Fibroblast of gingiva (primary cell): ENCODE data around the gene TMEM184B.

Experiments used
- DNase-seq: peaks from one replicate; pipeline ENCODE4 v3.0.0-alpha.2; 2011; ENCODE audit warnings: low read depth

TMEM184B gene

DNA sequence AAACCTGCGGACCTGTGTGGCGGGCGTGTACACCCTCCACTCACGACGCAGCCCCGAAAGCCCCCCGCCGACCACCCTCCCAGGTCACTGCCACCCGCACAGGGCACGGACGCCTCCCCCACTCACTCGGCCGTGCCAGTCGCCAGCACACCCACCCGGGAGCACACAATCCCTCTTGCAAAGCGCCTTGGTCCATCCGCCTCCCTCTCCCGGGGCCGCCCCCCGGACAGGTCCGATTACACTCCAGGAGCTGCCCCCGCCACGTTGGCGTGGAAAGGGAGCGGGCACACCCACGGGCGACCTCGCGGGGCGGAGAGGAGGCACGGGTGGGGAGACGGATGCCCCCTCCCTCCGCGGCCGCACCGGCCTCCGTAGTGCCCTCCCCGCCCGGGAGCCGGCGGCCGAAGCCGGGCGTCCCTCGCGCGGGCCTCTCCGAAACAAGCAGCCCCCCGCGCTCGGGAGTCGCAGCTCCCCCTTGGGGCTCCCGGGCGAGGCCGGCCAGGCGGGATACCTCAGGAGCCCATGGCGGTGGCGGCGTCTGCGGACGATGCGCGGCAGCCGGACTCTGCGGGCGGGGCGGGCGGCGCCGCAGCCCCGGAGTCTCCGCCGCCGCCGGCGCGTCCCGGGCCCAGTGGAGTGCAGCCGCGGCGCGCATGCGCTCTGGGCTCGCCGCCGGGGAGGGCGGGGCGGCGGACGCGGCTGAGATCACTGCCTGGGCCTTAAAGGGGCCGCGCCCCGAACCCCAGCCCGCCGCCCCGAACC, at the start of gene TMEM184B:
Gene TMEM184B (minus strand): TSS at position 638 of the 762 bp plus-strand sequence. CDS start 25,049 bp downstream, outside the sequence.
- DNase-seq = peak; percentile 62

DNA sequence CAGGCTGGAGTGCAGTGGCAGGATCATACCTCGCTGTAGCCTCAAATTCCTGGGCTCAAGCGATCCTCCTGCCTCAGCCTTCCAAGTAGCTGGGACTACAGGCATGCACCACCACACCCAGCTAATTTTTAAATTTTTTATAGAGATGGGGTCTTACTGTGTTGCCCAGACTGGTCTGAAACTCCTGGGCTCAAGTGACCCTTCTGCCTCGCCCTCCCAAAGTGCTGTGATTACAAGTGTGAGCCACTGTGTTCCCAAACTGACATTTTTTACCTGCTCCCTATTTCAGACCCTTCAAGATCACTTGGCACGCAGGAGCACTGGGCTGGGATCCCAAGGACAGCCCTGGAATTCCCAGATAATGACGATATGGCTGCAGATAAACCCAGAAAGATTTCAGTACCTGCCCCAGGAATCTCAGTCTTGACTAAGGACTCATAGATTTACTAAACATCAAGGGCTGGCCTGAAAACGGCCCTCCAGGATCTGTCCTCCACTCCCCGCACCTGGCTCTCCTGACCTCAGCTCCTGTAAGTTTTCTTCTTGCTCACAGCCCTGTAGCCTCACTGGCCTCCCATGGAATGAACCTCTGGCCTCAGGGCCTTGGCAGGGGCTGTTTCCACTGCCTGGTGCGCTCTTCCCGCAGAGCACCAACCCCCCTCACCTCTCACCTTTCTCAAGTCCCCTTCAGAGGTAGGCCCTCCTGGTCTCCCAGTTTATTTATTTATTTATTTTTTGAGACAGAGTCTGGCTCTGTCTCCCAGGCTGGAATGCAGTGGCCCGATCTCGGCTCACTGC, 48.0 kb upstream of the TMEM184B start:
- DNase-seq = no peak

DNA sequence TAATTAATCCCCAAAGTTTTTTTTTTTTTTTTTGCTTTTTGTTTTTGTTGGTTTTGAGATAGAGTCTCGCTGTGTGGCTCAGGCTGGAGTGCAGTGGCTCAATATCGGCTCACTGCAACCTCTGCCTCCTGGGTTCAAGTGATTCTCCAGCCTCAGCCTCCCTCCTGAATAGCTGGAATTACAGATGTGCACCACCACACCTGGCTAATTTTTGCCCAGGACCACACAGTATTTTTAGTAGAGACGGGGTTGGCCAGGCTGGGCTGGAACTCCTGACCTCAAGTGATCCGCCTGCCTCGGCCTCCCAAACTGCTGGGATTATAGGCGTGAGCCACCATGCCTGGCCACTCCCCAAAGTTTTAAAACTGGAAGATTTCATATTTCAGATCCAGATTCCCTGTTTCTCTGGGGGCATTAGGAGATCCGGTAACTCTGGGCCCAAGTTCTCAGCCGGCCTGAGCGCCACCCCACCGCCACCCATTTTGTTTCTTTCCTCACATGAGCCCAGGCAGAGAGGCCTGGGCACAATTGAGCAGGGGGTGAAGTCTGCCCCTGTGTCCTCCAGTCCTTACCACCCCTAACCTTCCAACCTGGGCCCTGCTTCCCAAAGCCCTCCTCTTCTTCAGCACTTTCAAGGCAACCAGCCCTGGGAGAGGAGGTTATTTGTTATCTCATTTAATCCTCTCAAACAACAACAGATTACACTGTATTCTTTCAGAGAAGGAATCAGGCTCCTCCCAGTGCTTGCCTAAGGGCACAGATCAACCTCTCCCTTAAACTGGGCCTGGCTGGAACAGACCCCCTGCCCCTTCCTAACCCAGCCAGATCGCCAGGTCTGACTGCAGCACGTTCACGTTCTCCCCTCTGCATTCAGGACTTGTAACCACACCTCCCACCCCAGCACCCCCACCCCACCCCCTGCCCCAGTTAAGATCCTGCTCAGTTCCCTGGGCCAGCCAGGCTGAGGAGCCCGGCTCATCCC, 46.3 kb upstream of the TMEM184B start:
- no peak for DNase-seq

DNA sequence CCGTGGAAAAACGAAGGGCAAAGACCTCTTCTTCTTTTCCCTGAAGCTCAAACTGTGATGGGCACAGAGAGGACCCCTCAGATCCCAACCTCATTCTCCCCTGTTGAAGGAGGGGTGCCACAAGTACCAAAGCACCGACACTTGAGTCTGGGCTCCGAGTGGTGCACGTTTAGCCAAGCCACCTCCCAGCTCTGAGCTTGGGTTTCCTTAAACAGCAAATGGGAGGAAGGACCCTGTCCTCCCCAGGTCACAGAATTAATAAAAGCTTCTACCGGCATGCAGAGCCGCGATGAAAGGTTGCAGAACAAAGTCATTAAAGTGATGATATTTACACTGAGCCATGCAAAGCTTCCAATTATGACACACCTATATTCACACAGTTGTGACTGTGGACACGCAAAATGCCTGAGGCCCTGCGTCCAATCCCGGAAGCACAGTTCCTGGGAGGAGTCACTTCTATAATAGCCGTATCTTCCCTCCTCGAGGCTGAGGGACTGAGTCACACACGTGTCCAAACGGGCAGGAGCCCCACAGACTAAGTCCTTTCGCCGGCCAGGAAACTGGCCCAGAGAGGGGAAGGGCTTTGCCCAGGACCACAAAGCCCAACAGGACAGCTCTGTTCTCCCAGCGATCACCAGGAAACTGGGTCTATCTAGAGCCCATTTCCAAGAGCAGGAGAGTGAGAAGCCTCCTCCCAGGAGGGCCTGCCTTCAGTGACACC, 45.3 kb upstream of the TMEM184B start:
- DNase-seq = peak; percentile 79

DNA sequence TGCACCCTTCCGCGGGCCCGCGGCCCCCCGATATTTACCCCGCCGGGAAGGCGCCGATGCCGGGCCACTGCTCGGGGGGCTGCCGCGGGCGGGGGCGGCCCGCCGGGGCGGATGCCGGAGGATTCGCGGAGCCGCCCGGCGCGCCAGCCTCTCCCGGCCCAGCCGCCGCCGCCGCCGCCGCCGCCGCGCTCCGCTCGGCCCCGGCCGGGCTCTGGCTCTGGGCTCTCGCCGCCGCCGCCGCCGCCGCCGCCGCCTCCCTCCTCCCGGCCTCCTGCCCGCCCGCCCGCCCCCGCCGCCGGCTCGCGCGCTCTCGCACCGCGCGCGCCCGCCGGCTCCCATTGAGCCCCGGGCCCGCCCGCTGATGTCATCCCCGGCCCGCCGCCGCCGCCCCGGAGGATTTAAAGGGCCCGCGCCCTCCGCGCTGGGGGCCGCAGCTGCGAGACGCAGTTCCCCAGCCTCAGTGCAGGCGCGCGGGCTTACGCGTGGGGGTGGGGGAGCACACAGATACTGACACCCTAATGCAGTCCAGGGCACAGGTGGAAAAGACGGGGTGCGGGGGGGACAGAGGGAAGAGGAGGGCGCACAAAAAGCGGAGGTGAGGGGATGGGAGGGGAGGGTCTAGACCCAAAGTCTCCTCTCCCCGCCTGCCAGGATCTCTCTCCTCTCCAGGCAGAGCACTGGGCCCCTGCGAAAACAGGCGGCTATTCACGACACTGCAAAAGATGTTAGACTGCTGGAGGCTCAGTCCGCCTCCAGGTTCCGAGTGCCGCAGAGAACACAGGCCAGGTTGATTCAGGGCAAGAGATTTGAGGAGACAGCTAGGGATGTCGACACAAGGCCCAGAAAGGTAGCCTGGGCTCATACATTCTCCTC, 44.5 kb upstream of the TMEM184B start, which contains the start of gene CSNK1E:
Gene CSNK1E (minus strand): TSS at position 312 of the 873 bp plus-strand sequence. CDS start 3,276 bp downstream, outside the sequence.
- DNase-seq = peak; percentile 63

DNA sequence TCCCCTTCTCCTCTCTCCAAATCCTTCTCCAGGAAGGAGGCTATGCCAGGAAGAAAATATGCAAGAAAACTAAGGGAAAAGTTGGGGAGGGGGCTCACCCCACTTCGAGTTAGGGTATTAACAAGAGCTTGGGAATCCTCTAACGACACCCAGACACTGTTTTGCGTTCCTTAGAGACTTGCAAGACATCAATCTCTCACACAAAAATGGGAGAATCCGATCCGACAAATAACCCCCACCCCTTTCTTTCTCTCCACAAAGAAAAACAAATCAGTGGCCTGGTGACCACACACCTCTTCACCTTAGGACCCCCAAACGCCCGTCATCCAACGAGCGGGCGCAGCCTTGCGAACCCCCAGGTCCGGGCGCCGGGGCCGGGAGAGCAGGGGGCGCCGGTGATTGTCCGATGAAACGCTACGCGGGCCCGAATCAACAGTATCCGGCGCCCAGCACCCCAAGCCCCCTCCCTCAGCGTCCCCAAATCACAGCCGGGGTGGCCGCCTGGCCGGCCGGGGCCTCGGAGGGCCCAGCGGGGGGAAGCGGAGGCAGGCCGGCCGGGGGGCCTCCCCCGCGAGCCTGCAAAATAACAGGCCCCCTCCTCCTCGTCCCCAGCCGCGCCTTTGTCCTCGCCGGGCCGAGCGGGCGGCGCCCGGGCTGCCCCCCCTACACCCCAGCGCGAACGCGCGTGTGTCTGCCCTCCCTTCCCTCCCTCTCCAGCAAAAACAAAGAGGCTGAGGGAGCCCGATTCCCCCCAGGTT, 43.7 kb upstream of the TMEM184B start:
- peak; percentile 72 for DNase-seq

DNA sequence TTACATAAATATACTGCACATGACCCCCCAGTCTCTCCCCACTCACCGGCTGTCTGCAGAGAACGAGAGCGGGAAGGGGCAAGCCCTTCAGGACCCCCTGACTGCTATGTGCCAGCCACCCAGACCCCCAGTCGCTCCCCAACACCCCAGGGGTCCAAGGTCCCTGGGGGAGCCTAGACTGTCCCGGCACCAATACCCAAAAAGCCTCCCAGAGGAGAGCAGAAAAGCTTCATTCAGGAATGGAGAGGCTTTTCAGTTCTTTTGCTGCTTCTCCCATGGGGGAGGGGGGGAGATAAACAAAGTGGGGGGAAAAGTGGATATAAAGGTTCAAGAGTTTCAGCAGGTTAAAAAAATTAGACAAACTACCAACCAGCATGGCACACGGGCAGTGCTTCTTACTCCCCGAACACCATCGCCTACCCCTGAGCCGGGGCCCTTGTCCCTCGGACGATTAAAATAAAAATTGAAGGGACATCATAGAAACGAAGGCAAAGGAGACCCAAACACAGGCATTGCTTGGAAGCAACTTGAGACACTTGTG, 43.1 kb upstream of the TMEM184B start:
- DNase-seq = no peak

DNA sequence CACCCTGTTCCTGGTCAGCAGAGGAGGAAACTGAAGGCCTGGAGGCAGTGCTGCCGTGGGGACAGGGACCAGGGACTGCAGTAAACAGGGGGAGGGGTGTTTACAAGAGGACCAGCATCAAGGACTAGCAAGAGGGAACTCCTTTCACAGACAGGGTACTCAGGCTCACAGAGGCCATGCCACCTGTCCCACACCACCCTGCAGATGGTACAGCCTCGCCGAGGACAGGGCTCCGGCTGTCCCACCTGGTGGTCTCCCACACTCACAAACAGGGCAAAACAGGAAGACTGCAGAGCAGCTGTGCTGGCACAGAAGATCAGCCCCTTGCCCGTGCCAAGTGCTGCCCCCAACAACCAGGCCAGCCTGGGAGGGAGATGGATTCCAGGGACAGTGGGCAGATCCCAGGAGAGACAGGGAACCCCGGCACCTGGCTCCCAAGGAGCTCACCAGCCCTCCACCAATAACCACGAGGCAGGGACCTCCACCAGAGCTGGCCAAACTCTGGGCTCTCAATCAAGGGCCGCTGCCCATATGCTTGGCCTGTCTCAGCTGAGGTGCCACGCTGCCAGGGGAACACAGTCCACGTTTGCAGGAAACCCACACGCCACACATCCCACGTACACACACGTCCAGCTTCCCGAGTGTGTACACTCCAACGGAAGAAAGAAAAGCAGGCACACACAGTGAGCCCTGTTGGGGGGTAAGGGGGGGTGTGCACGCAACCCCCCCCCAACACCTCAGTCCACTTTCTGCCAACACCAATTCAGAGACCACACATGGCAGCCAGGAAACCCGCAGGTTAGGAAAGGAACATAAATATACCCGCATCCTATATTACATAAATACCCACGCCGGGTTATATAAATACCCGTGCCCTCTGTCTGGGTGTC, 42.4 kb upstream of the TMEM184B start:
- DNase-seq = peak; percentile 20

DNA sequence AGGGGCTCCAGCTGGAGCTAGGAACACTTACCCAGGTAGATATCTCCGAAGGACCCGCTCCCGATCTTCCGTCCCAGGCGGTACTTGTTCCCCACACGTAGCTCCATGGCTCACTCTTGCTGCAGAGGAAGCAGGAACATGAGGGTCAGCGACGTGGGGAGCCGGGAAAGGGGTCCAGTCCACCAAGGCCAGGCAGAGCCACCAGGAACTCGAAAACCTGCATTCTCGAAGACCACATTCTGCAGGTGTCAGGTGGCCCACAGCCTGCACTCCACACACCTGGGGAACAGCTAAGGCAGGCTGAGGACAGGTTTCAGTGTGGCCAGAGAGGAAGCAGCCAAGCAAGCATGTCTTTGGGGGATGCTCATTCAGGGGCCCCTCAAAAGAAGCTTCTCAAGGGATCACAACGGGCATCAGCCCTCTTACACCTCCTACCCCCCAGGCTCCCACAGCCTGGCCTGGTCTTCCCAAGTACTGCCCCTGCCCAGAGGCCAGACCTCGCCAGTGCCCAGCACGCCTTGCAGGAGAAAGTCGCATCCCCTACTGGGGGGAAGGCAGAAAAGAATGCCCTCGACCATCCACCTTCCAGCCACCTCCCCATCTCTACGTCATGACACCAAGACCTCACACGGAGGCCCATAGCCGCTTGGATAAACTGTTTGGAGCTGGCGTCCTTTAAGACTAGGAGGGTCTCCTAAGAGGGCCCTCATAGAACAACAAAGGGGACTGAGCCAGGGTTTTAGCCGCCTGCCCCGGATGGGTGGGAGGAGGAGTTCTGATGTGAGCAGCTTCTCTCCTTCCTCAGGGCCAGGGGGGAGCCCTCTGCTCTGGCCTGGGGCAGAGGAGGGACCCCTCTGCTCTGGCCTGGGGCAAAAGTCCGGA, 41.5 kb upstream of the TMEM184B start:
- peak; percentile 21 for DNase-seq

DNA sequence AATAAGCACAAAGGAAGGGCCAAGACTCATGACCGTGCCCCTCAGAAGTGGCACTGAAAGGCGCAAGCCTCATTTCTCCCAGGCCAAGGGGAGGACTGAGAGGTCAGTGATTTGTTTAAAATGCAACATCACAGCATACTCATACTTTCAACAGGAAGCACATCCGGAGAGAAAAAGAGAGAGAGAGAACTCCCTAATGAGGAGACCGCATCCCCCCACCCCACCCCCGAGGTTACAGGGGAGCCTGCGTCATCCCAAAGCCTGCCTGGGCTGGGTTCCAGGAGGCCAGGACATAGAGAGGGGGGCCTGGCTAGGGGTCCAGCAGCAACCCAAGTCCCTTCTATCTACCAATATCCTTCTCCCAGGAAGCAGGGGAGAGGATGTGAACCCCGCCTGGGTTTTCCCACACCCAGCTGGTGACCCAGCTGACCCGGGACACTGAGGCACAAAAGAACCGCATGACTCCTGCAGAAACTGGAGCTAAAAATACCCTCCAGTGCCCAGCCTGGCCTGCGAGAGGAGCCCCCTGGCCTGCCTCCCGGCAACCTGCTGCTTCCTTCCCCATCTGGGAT, 40.7 kb upstream of the TMEM184B start:
- peak; percentile 90 for DNase-seq

DNA sequence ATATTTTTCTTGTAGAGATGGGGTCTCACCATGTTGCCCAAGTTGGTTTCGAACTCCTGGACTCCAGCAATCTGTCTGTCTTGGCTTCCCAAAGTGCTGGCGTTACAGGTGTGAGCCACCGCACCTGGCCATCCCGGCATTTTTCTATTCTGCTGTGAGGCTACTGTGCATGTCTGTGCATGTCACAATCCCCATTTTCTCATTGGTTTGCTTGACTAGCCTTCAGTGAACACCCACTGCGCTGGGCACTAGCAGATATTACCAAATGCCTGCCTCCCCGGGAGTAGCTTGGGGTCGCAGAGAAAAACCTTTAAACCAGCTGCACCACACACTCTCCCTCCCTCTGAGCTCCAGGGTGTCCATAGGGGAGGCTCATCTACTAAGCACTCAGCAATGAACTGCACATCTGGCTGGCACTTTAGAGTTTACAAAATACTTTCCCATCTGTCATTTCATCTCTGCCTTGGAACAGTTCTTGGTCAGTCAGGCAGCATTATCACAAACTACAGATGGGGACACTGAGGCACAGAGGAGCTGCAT, 39.5 kb upstream of the TMEM184B start:
- peak; percentile 78 for DNase-seq

DNA sequence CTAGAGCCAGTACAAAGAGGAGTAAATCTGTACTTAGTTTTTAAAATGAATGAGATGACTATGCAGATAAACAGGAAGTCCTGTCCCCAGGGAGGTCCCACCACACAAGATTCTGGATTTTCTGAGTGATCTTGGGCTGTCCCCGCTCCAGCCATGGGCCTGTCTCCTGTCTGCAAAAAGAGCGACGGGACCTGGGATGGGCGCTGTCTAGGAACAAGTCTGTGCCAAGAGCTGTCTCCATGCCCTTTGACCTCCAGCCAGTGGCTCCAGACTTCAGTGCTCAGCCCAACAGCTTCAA, 38.5 kb upstream of the TMEM184B start:
- peak; percentile 52 for DNase-seq

DNA sequence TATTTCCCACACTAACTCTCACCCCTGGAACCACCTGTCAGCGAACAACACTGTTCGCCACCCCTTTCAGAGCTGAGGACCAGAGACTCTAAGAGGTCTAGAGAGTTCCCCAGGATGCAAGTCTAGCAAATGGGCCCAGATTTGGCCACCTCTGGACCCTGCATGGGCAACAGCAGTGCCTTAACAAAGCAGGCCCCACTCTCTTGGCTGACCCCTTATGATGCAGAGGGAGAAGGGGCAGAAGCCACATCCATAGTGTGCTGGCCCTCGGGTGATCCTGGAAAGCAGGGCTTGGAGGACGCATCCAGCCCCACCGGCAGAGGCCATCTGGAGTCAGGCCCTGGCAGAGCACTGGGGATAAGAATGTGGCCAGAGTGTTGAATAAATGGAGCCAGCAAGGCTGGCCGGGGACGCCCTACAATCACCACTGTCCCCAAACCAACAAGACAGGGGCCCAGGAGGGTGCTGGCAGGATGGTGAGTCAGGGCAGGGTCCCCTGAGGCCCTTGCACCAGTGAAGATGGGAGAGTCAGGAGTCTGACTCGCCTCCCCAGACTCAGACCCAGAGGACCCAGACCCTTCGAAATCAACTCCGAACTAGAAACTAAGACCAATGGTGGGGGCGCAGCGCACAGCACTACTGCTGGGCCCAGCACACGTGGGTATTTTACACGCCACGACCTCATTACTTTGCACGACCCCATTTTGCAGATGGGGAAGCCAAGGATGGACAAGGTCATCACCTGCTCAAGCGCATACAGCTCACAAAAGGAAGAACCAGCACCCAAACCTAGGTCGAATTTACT, 37.9 kb upstream of the TMEM184B start:
- peak; percentile 18 for DNase-seq

DNA sequence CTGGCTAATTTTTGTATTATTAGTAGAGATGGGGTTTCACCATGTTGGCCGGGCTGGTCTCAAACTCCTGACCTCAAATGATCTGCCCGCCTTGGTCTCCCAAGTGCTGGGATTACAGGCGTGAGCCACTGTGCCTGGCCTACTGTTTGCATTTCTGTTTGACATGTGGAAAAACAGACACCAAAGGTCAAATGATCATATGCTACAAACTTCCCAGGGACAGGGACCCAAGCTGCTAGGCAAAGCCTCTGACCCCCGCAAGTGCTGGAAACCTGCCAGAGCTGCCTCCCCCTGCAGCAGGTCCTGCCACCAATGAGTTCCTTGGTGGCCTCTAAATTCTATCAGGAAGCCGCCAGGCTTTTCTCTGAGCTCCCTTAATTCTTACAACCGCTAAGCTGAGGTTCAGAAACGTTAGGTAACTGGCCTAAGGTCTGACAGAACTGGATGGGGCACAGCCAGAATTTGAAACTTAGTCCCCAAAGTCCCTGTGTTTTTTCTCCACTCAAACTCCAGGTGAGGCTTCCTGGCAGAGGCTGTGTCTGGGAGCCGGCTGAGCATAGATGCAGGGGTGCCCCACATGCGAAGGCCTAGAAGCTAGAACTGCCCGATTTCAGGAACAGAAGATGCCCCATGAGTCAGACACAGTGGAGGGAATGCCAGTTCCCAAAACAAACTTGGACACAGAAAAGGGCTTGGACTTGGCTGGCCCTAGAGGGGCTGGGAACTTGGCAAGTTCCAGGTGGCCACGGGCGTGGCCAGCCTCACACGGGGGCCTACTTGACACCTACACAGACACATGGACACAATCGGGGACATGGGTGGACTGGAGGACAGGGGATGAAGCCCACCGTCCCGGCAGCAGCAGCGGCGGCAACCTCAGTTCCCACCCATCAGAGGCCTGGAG, 37.1 kb upstream of the TMEM184B start:
- DNase-seq = peak; percentile 67
